ENCODE measurements around the gene TRAF3IP1. TPM values are rescaled to one million over a fixed set of nuclear protein-coding genes. Genes with fewer than 3 reads are reported as not detected.

Gene TRAF3IP1
- total and polyA plus RNA-seq, 2 of the 13 experiments (the other 11 are each of a cell fraction or from before 2014, with no cell fraction given), result 4.1 to 12.9 TPM

DNA sequence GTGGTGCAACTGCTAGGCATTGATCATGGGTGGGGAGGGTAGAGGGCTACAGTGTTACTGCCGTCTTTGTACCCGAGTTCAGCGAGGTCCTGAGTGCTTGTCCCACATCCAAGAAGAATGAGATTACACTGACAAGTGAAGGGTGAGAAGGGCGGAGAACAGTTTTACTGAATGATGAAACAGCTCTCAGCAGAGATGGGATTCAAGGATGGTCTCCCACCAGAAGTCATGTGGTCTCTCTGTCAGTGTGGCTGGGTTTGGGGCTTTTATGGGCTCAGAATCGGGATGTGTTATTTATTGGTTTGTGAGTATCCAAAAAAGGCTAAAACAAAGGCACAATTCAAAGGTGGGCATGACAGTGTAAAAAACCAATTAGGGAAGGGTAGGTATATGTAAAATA, 95.6 kb downstream of the TRAF3IP1 start:
- no peaks in the 10 kb centered on the region for H3K79me2 ChIP-seq (ENCODE audit: insufficient read depth, low read length)
- no peaks in the 10 kb centered on the region for H3K27me3 ChIP-seq (ENCODE audit: control insufficient read depth in 1 of 2, insufficient read depth in 2 of 2, low read length in 2 of 2)
- FAIRE-seq (no peak), ATAC-seq (no peak), DNase-seq (ENCODE audit: low spot score) (no peak)
- no peaks in the 10 kb centered on the region for H3K9me3 ChIP-seq (ENCODE audit: low read length)
- peaks cover 6% of the 10 kb centered on the region for H3K4me1 ChIP-seq (ENCODE audit: insufficient read depth, low read length)
- intact Hi-C loops (cut with micrococcal nuclease; ENCODE audit: unreplicated experiment), result no loop called here
- no peaks in the 10 kb centered on the region for H4K20me1 ChIP-seq (ENCODE audit: insufficient read depth, low read length)
- H3K9ac ChIP-seq (ENCODE audit: insufficient read depth, low read depth, low read length), result no peak overlapping the region
- no peak overlapping the region for H2AFZ ChIP-seq (ENCODE audit: low read length)
- in situ Hi-C loops (cut with HindIII; ENCODE audit: extremely low pct_ligation_motif_present, low pct_unique_long_range_greater_than_20kb), result no loop called here
- ChIA-PET CTCF (ENCODE audit: low intra/inter-chr PET ratio, low total read pairs) (no interaction called here), POLR2A (no interaction called here)
- no TSS peak for BruUV-seq (replicated peaks)
- no peak overlapping the region for H3K4me3 ChIP-seq (replicated peaks in 1 of 3; ENCODE audit: insufficient read depth in 1 of 3, low read depth in 2 of 3, low read length in 3 of 3)
- no peak overlapping the region for H3K4me2 ChIP-seq (ENCODE audit: low read depth, low read length)
- no peaks in the 10 kb centered on the region for H3K36me3 ChIP-seq (replicated peaks in 1 of 2; ENCODE audit: control insufficient read depth in 1 of 2, insufficient read depth in 2 of 2, low read length in 2 of 2)
- no peak overlapping the region for H3K27ac ChIP-seq (ENCODE audit: extremely low read length, insufficient read depth, low read length)
- 91% methylated on average over 5 of the region's 5 CpGs for WGBS (ENCODE audit: low lambda C conversion rate)
- TF ChIP-seq BRCA1 (CRISPR knock-in tag; IDR thresholded peaks at IDR 0.05) (no peak), SATB2 (CRISPR knock-in tag; IDR thresholded peaks at IDR 0.05) (no peak), ZNF432 (CRISPR knock-in tag; IDR thresholded peaks at IDR 0.05; ENCODE audit: borderline replicate concordance) (no peak), ZMYM2 (CRISPR knock-in tag; IDR thresholded peaks at IDR 0.05) (no peak), ZNF615 (CRISPR knock-in tag; IDR thresholded peaks at IDR 0.05; ENCODE audit: borderline replicate concordance) (no peak), ZNF883 (CRISPR knock-in tag; IDR thresholded peaks at IDR 0.05; ENCODE audit: not compliant biosample characterization) (no peak), U2AF2 (IDR thresholded peaks at IDR 0.05; ENCODE audit: low read depth, low read length) (no peak), ZKSCAN1 (IDR thresholded peaks at IDR 0.05; ENCODE audit: low read length) (no peak), YEATS4 (CRISPR knock-in tag; IDR thresholded peaks at IDR 0.05; ENCODE audit: borderline replicate concordance) (no peak), NONO (IDR thresholded peaks at IDR 0.05) (no peak), NONO (CRISPR knock-in tag; conservative IDR thresholded peaks at IDR 0.05) (no peak), ZFP36L2 (CRISPR knock-in tag; IDR thresholded peaks at IDR 0.05) (no peak), ZNF17 (CRISPR knock-in tag; IDR thresholded peaks at IDR 0.05) (no peak), ZNF383 (CRISPR knock-in tag; IDR thresholded peaks at IDR 0.05; ENCODE audit: borderline replicate concordance) (no peak)
- TF ChIP-seq, protein P1, sequence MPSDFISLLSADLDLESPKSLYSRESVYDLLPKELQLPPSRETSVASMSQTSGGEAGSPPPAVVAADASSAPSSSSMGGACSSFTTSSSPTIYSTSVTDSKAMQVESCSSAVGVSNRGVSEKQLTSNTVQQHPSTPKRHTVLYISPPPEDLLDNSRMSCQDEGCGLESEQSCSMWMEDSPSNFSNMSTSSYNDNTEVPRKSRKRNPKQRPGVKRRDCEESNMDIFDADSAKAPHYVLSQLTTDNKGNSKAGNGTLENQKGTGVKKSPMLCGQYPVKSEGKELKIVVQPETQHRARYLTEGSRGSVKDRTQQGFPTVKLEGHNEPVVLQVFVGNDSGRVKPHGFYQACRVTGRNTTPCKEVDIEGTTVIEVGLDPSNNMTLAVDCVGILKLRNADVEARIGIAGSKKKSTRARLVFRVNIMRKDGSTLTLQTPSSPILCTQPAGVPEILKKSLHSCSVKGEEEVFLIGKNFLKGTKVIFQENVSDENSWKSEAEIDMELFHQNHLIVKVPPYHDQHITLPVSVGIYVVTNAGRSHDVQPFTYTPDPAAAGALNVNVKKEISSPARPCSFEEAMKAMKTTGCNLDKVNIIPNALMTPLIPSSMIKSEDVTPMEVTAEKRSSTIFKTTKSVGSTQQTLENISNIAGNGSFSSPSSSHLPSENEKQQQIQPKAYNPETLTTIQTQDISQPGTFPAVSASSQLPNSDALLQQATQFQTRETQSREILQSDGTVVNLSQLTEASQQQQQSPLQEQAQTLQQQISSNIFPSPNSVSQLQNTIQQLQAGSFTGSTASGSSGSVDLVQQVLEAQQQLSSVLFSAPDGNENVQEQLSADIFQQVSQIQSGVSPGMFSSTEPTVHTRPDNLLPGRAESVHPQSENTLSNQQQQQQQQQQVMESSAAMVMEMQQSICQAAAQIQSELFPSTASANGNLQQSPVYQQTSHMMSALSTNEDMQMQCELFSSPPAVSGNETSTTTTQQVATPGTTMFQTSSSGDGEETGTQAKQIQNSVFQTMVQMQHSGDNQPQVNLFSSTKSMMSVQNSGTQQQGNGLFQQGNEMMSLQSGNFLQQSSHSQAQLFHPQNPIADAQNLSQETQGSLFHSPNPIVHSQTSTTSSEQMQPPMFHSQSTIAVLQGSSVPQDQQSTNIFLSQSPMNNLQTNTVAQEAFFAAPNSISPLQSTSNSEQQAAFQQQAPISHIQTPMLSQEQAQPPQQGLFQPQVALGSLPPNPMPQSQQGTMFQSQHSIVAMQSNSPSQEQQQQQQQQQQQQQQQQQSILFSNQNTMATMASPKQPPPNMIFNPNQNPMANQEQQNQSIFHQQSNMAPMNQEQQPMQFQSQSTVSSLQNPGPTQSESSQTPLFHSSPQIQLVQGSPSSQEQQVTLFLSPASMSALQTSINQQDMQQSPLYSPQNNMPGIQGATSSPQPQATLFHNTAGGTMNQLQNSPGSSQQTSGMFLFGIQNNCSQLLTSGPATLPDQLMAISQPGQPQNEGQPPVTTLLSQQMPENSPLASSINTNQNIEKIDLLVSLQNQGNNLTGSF (CRISPR knock-in tag; IDR thresholded peaks at IDR 0.05), result no peak
- TF ChIP-seq, protein P2, sequence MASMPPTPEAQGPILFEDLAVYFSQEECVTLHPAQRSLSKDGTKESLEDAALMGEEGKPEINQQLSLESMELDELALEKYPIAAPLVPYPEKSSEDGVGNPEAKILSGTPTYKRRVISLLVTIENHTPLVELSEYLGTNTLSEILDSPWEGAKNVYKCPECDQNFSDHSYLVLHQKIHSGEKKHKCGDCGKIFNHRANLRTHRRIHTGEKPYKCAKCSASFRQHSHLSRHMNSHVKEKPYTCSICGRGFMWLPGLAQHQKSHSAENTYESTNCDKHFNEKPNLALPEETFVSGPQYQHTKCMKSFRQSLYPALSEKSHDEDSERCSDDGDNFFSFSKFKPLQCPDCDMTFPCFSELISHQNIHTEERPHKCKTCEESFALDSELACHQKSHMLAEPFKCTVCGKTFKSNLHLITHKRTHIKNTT (CRISPR knock-in tag; IDR thresholded peaks at IDR 0.05), result no peak
- TF ChIP-seq, protein P3, sequence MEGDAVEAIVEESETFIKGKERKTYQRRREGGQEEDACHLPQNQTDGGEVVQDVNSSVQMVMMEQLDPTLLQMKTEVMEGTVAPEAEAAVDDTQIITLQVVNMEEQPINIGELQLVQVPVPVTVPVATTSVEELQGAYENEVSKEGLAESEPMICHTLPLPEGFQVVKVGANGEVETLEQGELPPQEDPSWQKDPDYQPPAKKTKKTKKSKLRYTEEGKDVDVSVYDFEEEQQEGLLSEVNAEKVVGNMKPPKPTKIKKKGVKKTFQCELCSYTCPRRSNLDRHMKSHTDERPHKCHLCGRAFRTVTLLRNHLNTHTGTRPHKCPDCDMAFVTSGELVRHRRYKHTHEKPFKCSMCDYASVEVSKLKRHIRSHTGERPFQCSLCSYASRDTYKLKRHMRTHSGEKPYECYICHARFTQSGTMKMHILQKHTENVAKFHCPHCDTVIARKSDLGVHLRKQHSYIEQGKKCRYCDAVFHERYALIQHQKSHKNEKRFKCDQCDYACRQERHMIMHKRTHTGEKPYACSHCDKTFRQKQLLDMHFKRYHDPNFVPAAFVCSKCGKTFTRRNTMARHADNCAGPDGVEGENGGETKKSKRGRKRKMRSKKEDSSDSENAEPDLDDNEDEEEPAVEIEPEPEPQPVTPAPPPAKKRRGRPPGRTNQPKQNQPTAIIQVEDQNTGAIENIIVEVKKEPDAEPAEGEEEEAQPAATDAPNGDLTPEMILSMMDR (CRISPR knock-in tag; IDR thresholded peaks at IDR 0.05), result no peak
- TF ChIP-seq, protein P4, sequence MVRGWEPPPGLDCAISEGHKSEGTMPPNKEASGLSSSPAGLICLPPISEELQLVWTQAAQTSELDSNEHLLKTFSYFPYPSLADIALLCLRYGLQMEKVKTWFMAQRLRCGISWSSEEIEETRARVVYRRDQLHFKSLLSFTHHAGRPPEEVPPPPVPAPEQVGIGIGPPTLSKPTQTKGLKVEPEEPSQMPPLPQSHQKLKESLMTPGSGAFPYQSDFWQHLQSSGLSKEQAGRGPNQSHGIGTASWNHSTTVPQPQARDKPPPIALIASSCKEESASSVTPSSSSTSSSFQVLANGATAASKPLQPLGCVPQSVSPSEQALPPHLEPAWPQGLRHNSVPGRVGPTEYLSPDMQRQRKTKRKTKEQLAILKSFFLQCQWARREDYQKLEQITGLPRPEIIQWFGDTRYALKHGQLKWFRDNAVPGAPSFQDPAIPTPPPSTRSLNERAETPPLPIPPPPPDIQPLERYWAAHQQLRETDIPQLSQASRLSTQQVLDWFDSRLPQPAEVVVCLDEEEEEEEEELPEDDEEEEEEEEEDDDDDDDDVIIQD (CRISPR knock-in tag; IDR thresholded peaks at IDR 0.05; ENCODE audit: low read depth), result no peak
